HUDEP-2 (cell line): Measurements from ENCODE around the gene P3H2.
A peak's percentile ranks its signal among the peaks of the same experiment; 100 is the strongest.

ENCODE experiments used
- DNase-seq, 76 experiments: peaks; one replicate each; lab custom pipeline; 2025; ENCODE audit not compliant: unreplicated experiment in 76 of 76; lab: John Stamatoyannopoulos, UW

P3H2 gene

GRCh38 chr3:190024912-190025311 lies 95.8 kb downstream of the P3H2 start:
- DNase-seq: no peak

GRCh38 chr3:190019844-190020243 lies 100.9 kb downstream of the P3H2 start:
- DNase-seq: no peak

GRCh38 chr3:190019006-190019405 lies 101.7 kb downstream of the P3H2 start:
- DNase-seq: no peak

- no peak for DNase-seq
Observed at GRCh38 chr3:190018460-190018859, 102.2 kb downstream of the P3H2 start.

- peak in 1 of 76 experiments; percentile 2 for DNase-seq
Observed at GRCh38 chr3:190017521-190018288, 103.0 kb downstream of the P3H2 start.

- DNase-seq: no peak
Observed at GRCh38 chr3:190016966-190017365, 103.7 kb downstream of the P3H2 start.

GRCh38 chr3:190014940-190015339 lies 105.8 kb downstream of the P3H2 start:
- DNase-seq: no peak

GRCh38 chr3:190013943-190014924 lies 106.5 kb downstream of the P3H2 start:
- no peak for DNase-seq

GRCh38 chr3:190012784-190013183 lies 107.9 kb downstream of the P3H2 start:
- DNase-seq: no peak

- DNase-seq: no peak
Observed at GRCh38 chr3:190012314-190012782, 108.3 kb downstream of the P3H2 start.

GRCh38 chr3:190010486-190010885 lies 110.2 kb downstream of the P3H2 start:
- no peak for DNase-seq

GRCh38 chr3:190009614-190010013 lies 111.1 kb downstream of the P3H2 start:
- no peak for DNase-seq

- DNase-seq: no peak
Observed at GRCh38 chr3:190008432-190008831, 112.3 kb downstream of the P3H2 start.

- DNase-seq: no peak
Observed at GRCh38 chr3:190005343-190006113, 115.2 kb downstream of the P3H2 start.

GRCh38 chr3:190004656-190005055 lies 116.0 kb downstream of the P3H2 start:
- no peak for DNase-seq

- no peak for DNase-seq
Observed at GRCh38 chr3:190003681-190004123, 117.0 kb downstream of the P3H2 start.

GRCh38 chr3:190003068-190003467 lies 117.6 kb downstream of the P3H2 start:
- DNase-seq: no peak

- DNase-seq: no peak
Observed at GRCh38 chr3:190001426-190001825, 119.3 kb downstream of the P3H2 start.

- no peak for DNase-seq
Observed at GRCh38 chr3:190000861-190001196, 119.9 kb downstream of the P3H2 start.

GRCh38 chr3:190000187-190000860 lies 120.4 kb downstream of the P3H2 start:
- no peak for DNase-seq
